ENCODE measurements around the gene CHPF2. TPM values are rescaled to one million over a fixed set of nuclear protein-coding genes. Genes with fewer than 3 reads are reported as not detected.

CHPF2 gene
- total RNA-seq, 4 donors from 2014 or later: 18.5 to 32.6 (median 31.2) TPM

GRCh38 chr7:151210087-151210854, 22.0 kb upstream of the CHPF2 start, which contains the start of gene H2BK1:
TSS of gene H2BK1 (minus strand) at chr7:151210488. CDS start at chr7:151210318, 170 bp downstream.
- Histone ChIP-seq H3K4me1 (no peaks in the 10 kb centered on the region), H3K4me3 (no peak within 1 kb of the TSS), H3K27ac (no peak within 1 kb of the TSS), H3K36me3 (no peaks in the 10 kb centered on the region), H3K27me3 (no peaks in the 10 kb centered on the region), H3K9me3 (no peaks in the 10 kb centered on the region)
- DNase-seq: no peak
- intact Hi-C loops (cut with DNase I; ENCODE audit: low total_unique reads): no loop called here
- TF ChIP-seq CTCF (IDR thresholded peaks at IDR 0.05) (no peak), POLR2A (IDR thresholded peaks at IDR 0.05) (no peak)

GRCh38 chr7:151211155-151211772, 21.0 kb upstream of the CHPF2 start:
- Histone ChIP-seq H3K9me3 (no peaks in the 10 kb centered on the region), H3K36me3 (no peaks in the 10 kb centered on the region), H3K27me3 (no peaks in the 10 kb centered on the region), H3K27ac (no peak overlapping the region), H3K4me1 (no peaks in the 10 kb centered on the region), H3K4me3 (no peak overlapping the region)
- DNase-seq: no peak
- no peak for TF ChIP-seq CTCF (IDR thresholded peaks at IDR 0.05)
- TF ChIP-seq POLR2A (IDR thresholded peaks at IDR 0.05): no peak
- intact Hi-C loops (cut with DNase I; ENCODE audit: low total_unique reads): no loop called here

- no peaks in the 10 kb centered on the region for H3K36me3 ChIP-seq
- DNase-seq: no peak
- H3K27me3 ChIP-seq: no peaks in the 10 kb centered on the region
- H3K4me1 ChIP-seq: no peaks in the 10 kb centered on the region
- TF ChIP-seq POLR2A (IDR thresholded peaks at IDR 0.05) (no peak), CTCF (IDR thresholded peaks at IDR 0.05) (no peak)
- no peak overlapping the region for H3K27ac ChIP-seq
- H3K4me3 ChIP-seq: no peak overlapping the region
- H3K9me3 ChIP-seq: no peaks in the 10 kb centered on the region
- intact Hi-C loops (cut with DNase I; ENCODE audit: low total_unique reads): no loop called here
These were observed 19.7 kb upstream of the CHPF2 start for GRCh38 chr7:151212626-151213025.

GRCh38 chr7:151213826-151214225, 18.5 kb upstream of the CHPF2 start:
- no peak for TF ChIP-seq CTCF (IDR thresholded peaks at IDR 0.05)
- TF ChIP-seq POLR2A (IDR thresholded peaks at IDR 0.05): no peak
- DNase-seq: no peak
- Histone ChIP-seq H3K4me3 (no peak overlapping the region), H3K27me3 (no peaks in the 10 kb centered on the region), H3K36me3 (no peaks in the 10 kb centered on the region), H3K4me1 (no peaks in the 10 kb centered on the region), H3K27ac (no peak overlapping the region), H3K9me3 (no peaks in the 10 kb centered on the region)
- intact Hi-C loops (cut with DNase I; ENCODE audit: low total_unique reads): no loop called here

- no peak for TF ChIP-seq CTCF (IDR thresholded peaks at IDR 0.05)
- no peak for TF ChIP-seq POLR2A (IDR thresholded peaks at IDR 0.05)
- Histone ChIP-seq H3K9me3 (no peaks in the 10 kb centered on the region), H3K4me3 (no peak overlapping the region), H3K4me1 (no peaks in the 10 kb centered on the region), H3K36me3 (no peaks in the 10 kb centered on the region), H3K27me3 (no peaks in the 10 kb centered on the region), H3K27ac (no peak overlapping the region)
- intact Hi-C loops (cut with DNase I; ENCODE audit: low total_unique reads): no loop called here
- DNase-seq: no peak
These were observed 16.9 kb upstream of the CHPF2 start for GRCh38 chr7:151215396-151215795.

All from uterus (tissue), 4 donors.